SU-DHL-6 (cell line): ENCODE measurements around the gene SNX25.

Source experiments
- CTCF ChIP-seq: fragments of 200-600 bp; sonication (generic); IDR thresholded peaks from one replicate; pipeline ENCODE4 v1.5.1; 2017; ENCODE audit warnings: antibody characterized with exemption, mild to moderate bottlenecking, low read length, moderate library complexity; ENCODE audit not compliant: insufficient read depth, poor library complexity, severe bottlenecking
- EZH2phosphoT487 ChIP-seq: fragments of 200-600 bp; sonication (generic), shearing (Covaris generic); conservative IDR thresholded peaks from 2 replicates; pipeline ENCODE4 v1.6.1; 2018; ENCODE audit warnings: mild to moderate bottlenecking, antibody characterized with exemption, low read length, moderate library complexity, mixed read lengths

GRCh38 chr4:185244763-185245162, 35.4 kb downstream of the SNX25 start:
- TF ChIP-seq CTCF (no peak), EZH2phosphoT487 (no peak)
